Right atrium auricular region (tissue), 2 donors: ENCODE data around the gene CAMSAP3. TPM values are rescaled to one million over a fixed set of nuclear protein-coding genes. Genes with fewer than 3 reads are reported as not detected.

Experiments
- DNase-seq: peaks from one replicate; pipeline ENCODE4 v3.0.0-alpha.2; 2019; ENCODE audit warnings: low spot score
- H3K27ac ChIP-seq, 2 donors: fragments of 200-600 bp; sonication (generic); 1 replicate in 1 of 2; 2 replicates in 1 of 2; pipeline ENCODE4 v1.5.1; 2016 to 2019
- H3K27me3 ChIP-seq, 2 donors: fragments of 200-600 bp; sonication (generic); one replicate each; pipeline versions ENCODE4 v1.5.1 to v1.6.0; 2017 to 2019
- H3K36me3 ChIP-seq: fragments of 200-600 bp; sonication (generic); one replicate; pipeline ENCODE4 v1.5.1; 2016
- H3K4me1 ChIP-seq, 2 donors: fragments of 200-600 bp; sonication (generic); one replicate each; pipeline versions ENCODE4 v1.5.1 to v1.6.0; 2017 to 2019
- H3K4me3 ChIP-seq, 2 donors: fragments of 200-600 bp; sonication (generic); 1 replicate in 1 of 2; 2 replicates in 1 of 2; pipeline ENCODE4 v1.5.1; 2017 to 2019; ENCODE audit warnings: mild to moderate bottlenecking in 1 of 2, moderate library complexity in 1 of 2
- H3K9me3 ChIP-seq, 2 donors: fragments of 200-600 bp; sonication (generic); one replicate each; pipeline ENCODE4 v1.5.1; 2019
- CTCF ChIP-seq, 2 donors: fragments of 200-600 bp; sonication (generic); IDR thresholded peaks; one replicate each; pipeline ENCODE4 v1.5.1; 2019; ENCODE audit warnings: antibody characterized with exemption in 2 of 2
- microRNA-seq, 2 donors: library from miRNA; unstranded; fragments of <30 nt; microRNA quantifications; one replicate each; pipeline ENCODE4, GENCODE V29; 2016 to 2017; ENCODE audit warnings: borderline number of aligned reads in 2 of 2, borderline replicate concordance in 1 of 2
- total RNA-seq, 2 donors: library from RNA; depleted of rRNA; stranded (reverse); fragments of >200 nt; gene quantifications; one replicate each; pipeline ENCODE4 v1.1.0, GENCODE V29; 2016

Gene CAMSAP3
- total RNA-seq, 2 donors from 2014 or later: 0.26 to 0.55 TPM

DNA sequence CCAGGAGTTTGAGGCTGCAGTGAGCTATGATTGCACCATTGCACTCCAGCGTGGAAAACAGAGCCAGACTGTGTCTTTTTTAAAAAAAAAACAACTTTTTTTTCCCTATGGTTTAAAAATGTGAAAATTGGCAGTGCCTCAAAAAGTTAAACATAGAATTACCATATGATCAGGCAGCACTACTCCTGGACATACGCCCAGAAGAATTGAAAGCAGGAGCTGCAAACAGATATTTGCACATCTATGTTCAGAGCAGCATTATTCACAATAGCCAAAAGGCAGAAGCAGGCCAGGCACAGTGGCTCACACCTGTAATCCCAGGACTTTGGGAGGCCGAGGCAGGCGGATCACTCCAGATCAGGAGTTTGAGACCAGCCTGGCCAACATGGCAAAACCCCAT is 69.4 kb downstream of the CAMSAP3 start:
- H3K27me3 ChIP-seq: no peaks in the 10 kb centered on the region
- H3K4me1 ChIP-seq: no peaks in the 10 kb centered on the region
- no peak overlapping the region for H3K27ac ChIP-seq
- H3K9me3 ChIP-seq: no peaks in the 10 kb centered on the region
- H3K4me3 ChIP-seq: no peak overlapping the region
- no peak for TF ChIP-seq CTCF (IDR thresholded peaks at IDR 0.05)
- DNase-seq: no peak
- no peaks in the 10 kb centered on the region for H3K36me3 ChIP-seq

Small RNA genes within 50 kb of the gene (microRNA-seq; reads per million reads assigned to microRNA genes)
- gene MIR6792: 0 reads per million in 2 donors

Other genes starting within 250 kb of the CAMSAP3 start
- gene ARHGEF18, start 246.9 kb upstream of the CAMSAP3 start, total RNA-seq: 10 to 100 TPM in 1 of 2 donors, 1 to 10 TPM in 1; 8.3 to 14.0 TPM
- 1 to 10 TPM; 1.0 to 1.1 TPM for gene PEX11G, start 106.8 kb upstream of the CAMSAP3 start, total RNA-seq
- gene ZNF358, start 79.8 kb upstream of the CAMSAP3 start, total RNA-seq: 100 to 1,000 TPM; 109 to 119 TPM
- 10 to 100 TPM; 11.2 to 13.0 TPM for gene MCOLN1, start 73.2 kb upstream of the CAMSAP3 start, total RNA-seq
- 10 to 100 TPM; 45.3 to 70.6 TPM for gene PNPLA6, start 60.1 kb upstream of the CAMSAP3 start, total RNA-seq
- gene XAB2, start 33.7 kb downstream of the CAMSAP3 start, total RNA-seq: 10 to 100 TPM; 21.5 to 25.9 TPM
- 10 to 100 TPM; 12.0 to 23.1 TPM for gene PET100, start 33.9 kb downstream of the CAMSAP3 start, total RNA-seq
- gene PCP2, start 37.9 kb downstream of the CAMSAP3 start, total RNA-seq: not detected
- gene STXBP2, start 41.2 kb downstream of the CAMSAP3 start, total RNA-seq: 10 to 100 TPM in 1 of 2 donors, 1 to 10 TPM in 1; 6.4 to 14.9 TPM
- gene RETN, start 73.2 kb downstream of the CAMSAP3 start, total RNA-seq: not detected
- gene MCEMP1, start 81.2 kb downstream of the CAMSAP3 start, total RNA-seq: 1 to 10 TPM in 1 of 2 donors, under 1 TPM in 1; 0.70 to 1.5 TPM
- gene TRAPPC5, start 85.0 kb downstream of the CAMSAP3 start, total RNA-seq: 10 to 100 TPM; 55.0 to 58.3 TPM
- gene FCER2, start 106.3 kb downstream of the CAMSAP3 start, total RNA-seq: not detected
- under 1 TPM in 1 of 2 donors, not detected in 1; 0.55 TPM for gene CLEC4G, start 136.2 kb downstream of the CAMSAP3 start, total RNA-seq
- 1 to 10 TPM in 1 of 2 donors, under 1 TPM in 1; 0.59 to 4.3 TPM for gene CD209, start 151.7 kb downstream of the CAMSAP3 start, total RNA-seq
- not detected for gene CLEC4M, start 167.4 kb downstream of the CAMSAP3 start, total RNA-seq
- 10 to 100 TPM; 14.2 to 17.4 TPM for gene EVI5L, start 234.4 kb downstream of the CAMSAP3 start, total RNA-seq